Germinal center (tissue), 1 donor: ENCODE data around the gene GM2A.
A peak's percentile ranks its signal among the peaks of the same experiment; 100 is the strongest.
"Not testable (repeated sequence)": the region's sequence is repeated elsewhere in the genome, so short reads cannot be mapped to it uniquely, and the experiment has no call there.

Experiments
- DNase-seq: peaks from one replicate; pipeline ENCODE4 v3.0.0; 2012; ENCODE audit warnings: mixed read lengths, low spot score

The GM2A gene

DNA sequence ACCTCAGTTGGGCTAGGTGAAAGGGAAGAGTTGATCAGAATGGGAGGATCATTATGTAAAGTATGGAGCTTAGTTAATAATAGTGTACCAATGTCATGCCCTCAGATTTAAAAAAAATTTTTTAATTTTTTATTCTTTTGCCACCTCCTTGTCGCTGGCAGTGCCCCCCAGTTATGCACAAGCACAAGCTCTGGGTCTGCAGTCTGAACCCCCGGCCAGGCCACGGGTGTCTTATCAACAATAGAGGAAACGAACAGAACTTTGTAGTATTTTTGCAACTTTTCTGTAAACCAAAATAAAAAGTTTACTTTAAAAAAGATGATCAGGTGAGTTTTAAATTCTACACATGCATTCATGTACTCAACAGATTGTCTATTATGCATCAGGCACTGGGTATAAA is 1.4 kb upstream of the GM2A start:
- no peak for DNase-seq

- no peak for DNase-seq
These were observed 593 bp downstream of the GM2A start for GRCh38 chr5:151253605-151253950.

DNA sequence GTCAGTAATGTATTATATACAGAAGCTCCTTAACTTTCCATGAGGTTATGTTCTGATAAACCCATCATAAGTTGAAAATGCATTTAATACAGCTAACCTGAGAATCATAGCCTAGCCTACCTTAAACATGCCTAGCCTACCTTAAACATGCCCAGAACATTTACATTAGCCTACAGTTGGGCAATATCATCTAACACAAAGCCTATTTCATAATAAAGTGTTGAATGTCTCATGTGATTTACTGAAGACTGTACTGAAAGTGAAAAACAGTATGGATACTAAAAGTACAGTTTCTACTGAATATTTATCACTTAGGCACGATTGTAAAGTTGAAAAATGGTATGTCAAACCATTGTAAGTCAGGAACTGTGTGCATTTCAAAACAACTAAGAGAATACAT is 1.6 kb downstream of the GM2A start:
- no peak for DNase-seq

DNA sequence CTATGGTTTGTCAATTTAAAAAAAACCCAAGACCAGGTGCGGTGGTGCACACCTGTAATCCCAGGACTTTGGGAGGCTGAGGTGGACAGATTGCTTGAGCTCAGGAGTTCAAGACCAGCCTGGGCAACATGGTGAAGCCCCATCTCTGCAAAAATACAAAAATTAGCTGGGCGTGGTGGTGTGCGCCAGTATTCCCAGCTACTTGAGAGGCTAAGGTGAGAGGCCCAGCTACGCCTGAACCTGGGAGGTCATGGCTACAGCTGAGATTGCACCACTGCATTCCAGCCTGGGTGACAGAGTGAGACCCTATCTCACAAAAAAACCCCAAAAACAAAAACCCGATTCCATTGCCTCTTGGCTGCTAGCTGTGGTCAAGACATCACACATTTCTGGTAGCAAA is 2.0 kb downstream of the GM2A start:
- not testable (repeated sequence) for DNase-seq

GRCh38 chr5:151255621-151256286 is 2.8 kb downstream of the GM2A start:
- peak; percentile 82 for DNase-seq

DNA sequence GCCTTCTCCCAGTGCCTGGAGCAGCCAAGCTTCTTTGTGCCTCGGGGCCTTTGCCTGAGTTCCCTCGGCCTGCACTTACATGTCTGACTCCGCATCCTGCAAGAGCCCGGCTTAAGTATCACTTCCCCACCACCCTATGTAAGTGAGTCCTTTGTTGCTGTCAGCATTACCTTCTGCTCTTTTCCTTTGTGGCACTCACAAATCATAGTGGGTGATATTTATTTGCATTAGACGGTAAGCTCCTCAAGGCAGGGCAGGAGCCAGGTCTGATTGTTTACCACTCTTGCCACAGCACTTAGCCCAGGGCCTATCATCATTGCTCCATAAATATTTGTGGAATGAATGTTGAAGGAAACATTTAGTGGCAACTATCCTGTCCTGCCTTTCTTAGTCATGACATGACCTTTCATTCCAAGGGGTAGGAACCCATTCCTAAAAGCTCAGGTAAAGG is 4.8 kb downstream of the GM2A start:
- peak; percentile 64 for DNase-seq

- no peak for DNase-seq
These were observed 5.2 kb downstream of the GM2A start for GRCh38 chr5:151258201-151258611.

- DNase-seq: no peak
These were observed 5.8 kb downstream of the GM2A start for GRCh38 chr5:151258816-151259215.

DNA sequence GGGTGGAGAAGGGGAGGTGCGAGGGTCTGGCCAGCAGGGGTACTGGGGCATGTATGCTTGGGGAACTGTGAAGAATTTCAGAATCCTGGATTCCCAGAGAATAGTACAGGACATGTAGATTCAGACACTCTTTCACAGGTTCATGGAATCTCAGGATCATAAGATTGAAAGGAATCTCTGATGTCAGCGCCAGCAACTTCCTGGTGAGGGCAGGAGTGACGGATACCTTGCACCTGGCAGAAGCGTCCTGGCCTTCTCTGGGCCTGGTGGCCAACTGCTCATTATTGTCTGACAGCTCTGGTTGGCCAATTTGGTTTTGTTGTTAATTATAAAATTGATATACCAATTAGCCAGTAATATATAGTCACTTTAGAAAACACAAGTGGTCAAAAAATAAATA is 6.9 kb downstream of the GM2A start:
- no peak for DNase-seq

DNA sequence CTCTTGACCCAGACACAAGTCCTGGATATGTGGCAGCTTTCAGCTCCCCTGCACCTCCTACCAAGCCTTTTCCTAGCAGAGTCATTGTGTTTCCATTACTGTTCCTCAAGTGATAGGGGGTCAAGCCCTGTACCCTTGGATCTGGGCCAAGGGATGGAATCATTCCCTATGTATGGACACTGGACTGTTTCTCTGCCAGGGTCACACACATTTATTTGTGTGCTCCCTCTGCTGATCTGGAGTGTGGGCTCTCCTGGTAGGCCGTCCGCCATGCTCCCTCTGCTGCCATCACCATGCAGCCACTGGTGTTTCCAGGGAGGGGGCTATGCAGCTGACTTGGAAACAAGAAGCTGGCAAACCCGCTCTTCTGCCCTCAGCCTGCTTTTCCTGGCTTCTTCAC is 9.5 kb downstream of the GM2A start:
- no peak for DNase-seq

- DNase-seq: no peak
These were observed 11.1 kb downstream of the GM2A start for GRCh38 chr5:151264113-151264512.

DNA sequence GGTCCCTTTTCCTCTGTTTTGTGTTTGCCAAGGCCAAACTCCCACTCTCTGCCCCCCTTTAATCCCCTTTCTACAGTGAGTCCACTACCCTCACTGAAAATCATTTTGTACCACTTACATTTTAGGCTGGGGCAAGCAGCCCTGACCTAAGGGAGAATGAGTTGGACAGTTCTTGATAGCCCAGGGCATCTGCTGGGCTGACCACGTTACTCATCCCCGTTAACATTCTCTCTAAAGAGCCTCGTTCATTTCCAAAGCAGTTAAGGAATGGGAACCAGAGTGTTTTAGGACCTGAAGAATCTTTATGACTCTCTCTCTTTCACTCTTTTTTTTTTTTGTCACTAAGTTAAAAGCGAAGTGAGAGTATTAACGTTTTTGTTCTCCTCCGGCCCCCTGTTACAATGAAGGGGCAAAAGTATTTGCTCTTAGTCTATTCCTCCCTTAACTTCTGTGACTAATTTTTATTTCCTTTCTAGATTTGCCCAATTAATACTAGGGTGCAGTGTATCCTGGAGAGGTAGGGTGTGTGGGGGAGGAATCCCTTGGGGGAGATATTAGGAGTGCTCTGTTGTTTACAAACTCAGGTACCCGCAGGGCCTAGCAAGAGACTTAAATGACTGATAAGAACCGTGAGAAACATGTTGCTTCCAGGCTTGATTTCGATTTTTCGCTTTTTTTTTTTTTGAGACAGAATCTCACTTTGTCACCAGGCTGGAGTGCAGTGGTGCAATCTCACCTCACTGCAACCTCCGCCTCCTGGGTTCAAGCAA is 14.7 kb downstream of the GM2A start:
- no peak for DNase-seq

DNA sequence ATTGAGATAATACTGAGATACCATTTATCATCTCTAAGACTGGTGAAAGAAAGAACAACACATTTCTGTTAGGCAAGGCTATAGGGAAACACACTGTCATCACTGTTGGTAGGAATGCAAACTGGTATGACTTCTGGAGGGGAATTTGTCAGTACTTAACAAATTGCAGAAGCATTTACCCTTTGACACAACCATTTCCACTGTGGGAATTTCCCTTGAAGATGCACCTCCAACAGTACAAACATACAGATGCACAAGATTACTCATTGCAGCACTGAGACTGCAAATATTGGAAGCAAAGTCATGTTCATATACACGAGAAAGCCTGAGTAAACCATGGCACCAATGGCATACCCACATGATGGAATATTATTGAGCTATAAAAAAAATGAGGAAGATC is 17.6 kb downstream of the GM2A start:
- DNase-seq: no peak

DNA sequence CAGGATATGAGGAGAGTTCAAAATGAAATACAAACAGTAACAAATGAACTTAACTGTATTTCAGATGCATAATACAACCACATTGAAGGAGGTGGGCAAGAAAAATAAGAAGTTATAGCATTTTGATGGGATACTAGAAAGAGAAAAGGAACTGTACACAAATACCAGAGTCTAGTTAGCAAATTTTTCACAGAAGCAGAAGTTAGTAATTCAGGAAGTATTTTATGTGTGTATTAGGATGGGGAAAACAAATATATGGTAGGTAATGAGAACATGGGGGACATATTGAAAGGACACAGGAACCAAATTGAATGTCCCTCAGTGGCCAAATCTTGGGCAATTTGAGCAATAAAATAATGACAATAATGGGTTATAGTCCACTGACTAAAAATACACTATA is 18.4 kb downstream of the GM2A start:
- DNase-seq: no peak

GRCh38 chr5:151274666-151275065 is 21.7 kb downstream of the GM2A start:
- no peak for DNase-seq

GRCh38 chr5:151275803-151276202 is 22.8 kb downstream of the GM2A start:
- DNase-seq: no peak

- no peak for DNase-seq
These were observed 25.9 kb downstream of the GM2A start for GRCh38 chr5:151278845-151279244.

- DNase-seq: no peak
These were observed 27.5 kb downstream of the GM2A start for GRCh38 chr5:151280443-151280842.

DNA sequence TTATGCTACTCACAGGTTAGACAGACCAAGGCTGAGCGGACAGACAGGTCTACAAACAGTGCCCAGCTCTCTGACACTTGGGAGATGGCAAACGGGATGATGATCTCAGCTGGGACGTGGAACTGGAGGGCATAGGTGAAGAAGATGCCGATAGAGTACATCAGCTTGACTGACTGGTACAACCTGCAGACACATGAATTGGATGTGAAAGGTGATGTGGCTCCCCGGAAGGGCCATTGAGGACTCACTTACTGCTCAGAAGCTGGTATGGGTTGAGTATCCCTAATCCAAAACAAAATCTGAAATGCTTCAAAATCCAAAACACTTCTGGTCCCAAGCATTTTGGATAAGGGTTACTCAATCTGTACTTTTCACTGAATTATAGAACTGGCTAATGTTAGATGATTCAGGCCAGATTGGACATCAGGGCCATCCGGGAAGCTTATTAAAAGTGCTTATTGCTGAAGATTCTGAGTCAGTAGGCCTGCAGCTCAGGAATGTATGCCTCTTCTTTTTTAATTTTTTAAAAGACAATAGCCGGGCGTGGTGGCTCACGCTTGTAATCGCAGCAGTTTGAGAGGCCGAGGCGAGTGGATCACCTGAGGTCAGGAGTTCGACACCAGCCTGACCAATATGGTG is 28.1 kb downstream of the GM2A start:
- no peak for DNase-seq

DNA sequence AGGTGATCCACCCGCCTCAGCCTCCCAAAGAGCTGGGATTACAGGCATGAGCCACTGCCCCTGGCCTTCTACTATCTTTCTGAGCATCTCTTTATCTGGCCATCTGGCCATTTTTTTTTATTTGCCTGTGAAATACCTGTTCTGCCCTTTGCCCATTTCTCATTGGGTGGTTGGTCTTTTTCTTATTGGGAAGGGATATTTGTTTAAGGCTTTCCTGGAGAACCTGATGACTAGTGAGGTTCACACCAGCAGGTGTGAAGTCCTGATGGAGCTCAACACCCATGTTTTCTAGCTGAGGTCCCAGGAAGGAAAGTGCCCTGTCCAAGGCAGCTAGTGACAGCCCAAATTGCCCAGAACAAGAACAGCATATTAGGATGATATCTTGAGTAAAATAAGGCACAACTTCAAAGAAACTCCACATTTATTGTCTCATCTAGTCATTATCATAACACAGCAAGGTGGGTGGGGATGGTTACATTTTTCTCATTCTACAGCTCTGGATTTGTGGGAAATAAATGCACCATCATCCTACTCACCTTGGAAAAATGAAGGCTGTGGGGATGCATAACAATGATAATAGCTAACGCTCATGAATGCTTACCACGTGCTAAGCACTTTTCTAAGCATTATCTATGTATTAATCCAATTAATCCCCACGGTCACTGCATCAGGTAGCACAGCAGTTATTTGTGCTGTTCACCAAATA is 30.3 kb downstream of the GM2A start:
- no peak for DNase-seq

- no peak for DNase-seq
These were observed 31.5 kb downstream of the GM2A start for GRCh38 chr5:151284392-151284967.

- DNase-seq: no peak
These were observed 32.7 kb downstream of the GM2A start for GRCh38 chr5:151285683-151286082.
